Calu3 (cell line): Measurements from ENCODE around the gene CTTNBP2NL. TPM values are rescaled to one million over a fixed set of nuclear protein-coding genes. Genes with fewer than 3 reads are reported as not detected.
"Not testable (repeated sequence)": the region's sequence is repeated elsewhere in the genome, so short reads cannot be mapped to it uniquely, and the experiment has no call there.

ENCODE experiments used
- BruUV-seq: library from RNA; stranded (reverse); fragments of 400-500 nt; replicated peaks from 2 replicates; lab custom pipeline; 2021; lab: Mats Ljungman, UMichigan
- CTCF ChIA-PET: fragments of 300-600 bp; sonication (Branson Sonifier 250); formaldehyde crosslinking; loops from one replicate; lab custom pipeline; 2022; ENCODE audit warnings: antibody characterized with exemption; lab: Charles Lee
- DNase-seq: peaks from one replicate; pipeline ENCODE4 v3.0.0; 2022
- H3K27ac Mint-ChIP-seq: one replicate; pipeline ENCODE4 v1.8.0; 2022; ENCODE audit warnings: mixed read lengths; ENCODE audit not compliant: unreplicated experiment
- H3K27me3 Mint-ChIP-seq: one replicate; pipeline ENCODE4 v1.8.0; 2022; ENCODE audit warnings: mixed read lengths; ENCODE audit not compliant: unreplicated experiment
- H3K36me3 Mint-ChIP-seq: one replicate; pipeline ENCODE4 v1.8.0; 2022; ENCODE audit warnings: mild to moderate bottlenecking, moderate library complexity, mixed read lengths; ENCODE audit not compliant: insufficient read depth, unreplicated experiment
- H3K4me1 Mint-ChIP-seq: one replicate; pipeline ENCODE4 v1.8.0; 2022; ENCODE audit warnings: mild to moderate bottlenecking, low read depth, mixed read lengths; ENCODE audit not compliant: unreplicated experiment
- H3K4me3 Mint-ChIP-seq: one replicate; pipeline ENCODE4 v1.8.0; 2022; ENCODE audit warnings: mild to moderate bottlenecking, low read depth, moderate library complexity, mixed read lengths; ENCODE audit not compliant: unreplicated experiment
- H3K9me3 Mint-ChIP-seq: one replicate; pipeline ENCODE4 v1.8.0; 2022; ENCODE audit warnings: low read depth, mixed read lengths; ENCODE audit not compliant: unreplicated experiment
- intact Hi-C: fragments of 100-400 bp; cut with micrococcal nuclease; formaldehyde crosslinking; loops from one replicate; pipeline ENCODE4 v1.10.0; 2022; ENCODE audit not compliant: unreplicated experiment
- total RNA-seq: library from RNA; stranded (reverse); gene quantifications from 2 replicates; pipeline ENCODE4 v1.2.3, GENCODE V29; 2022
- TF ChIP-seq, protein P1 (sequence below): fragments of 200-600 bp; IDR thresholded peaks from one replicate; pipeline ENCODE4 v1.8.0; 2022; ENCODE audit warnings: antibody characterized with exemption; ENCODE audit not compliant: unreplicated experiment

Gene CTTNBP2NL
- total RNA-seq, 1 experiment from 2014 or later = 48.9 TPM

DNA sequence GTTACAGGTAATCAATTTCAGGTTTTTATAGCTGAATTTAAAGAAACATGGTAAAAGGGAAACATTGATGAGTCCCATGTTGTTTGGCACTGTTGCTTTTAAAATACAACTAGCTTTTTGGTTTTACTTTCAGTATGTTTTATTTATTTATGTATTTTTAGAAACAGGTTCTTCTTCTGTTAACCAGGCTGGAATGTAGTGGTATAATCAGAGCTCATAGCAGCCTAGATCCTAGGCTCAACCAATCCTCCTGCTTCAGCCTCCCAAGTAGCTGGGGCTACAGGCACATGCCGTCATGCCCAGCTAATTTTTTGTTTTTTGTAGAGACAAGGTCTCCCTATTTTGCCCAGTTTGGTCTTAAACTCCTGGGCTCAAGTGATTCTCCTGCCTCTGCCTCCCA lies 50.4 kb downstream of the CTTNBP2NL start:
- H3K4me3 Mint-ChIP-seq = no peak overlapping the region
- no peak for DNase-seq
- no peak overlapping the region for H3K27ac Mint-ChIP-seq
- H3K27me3 Mint-ChIP-seq = no peaks in the 10 kb centered on the region
- no TSS peak for BruUV-seq
- H3K4me1 Mint-ChIP-seq = peaks cover 8% of the 10 kb centered on the region
- CTCF ChIA-PET = interaction anchor here (1.0 kb wide), 1 partner anchor 10 kb away, joined by 3 read pairs; no protein-coding TSS in a partner anchor
- intact Hi-C loops = no loop called here
- H3K36me3 Mint-ChIP-seq = no peaks in the 10 kb centered on the region
- no peaks in the 10 kb centered on the region for H3K9me3 Mint-ChIP-seq
- TF ChIP-seq, protein P1, sequence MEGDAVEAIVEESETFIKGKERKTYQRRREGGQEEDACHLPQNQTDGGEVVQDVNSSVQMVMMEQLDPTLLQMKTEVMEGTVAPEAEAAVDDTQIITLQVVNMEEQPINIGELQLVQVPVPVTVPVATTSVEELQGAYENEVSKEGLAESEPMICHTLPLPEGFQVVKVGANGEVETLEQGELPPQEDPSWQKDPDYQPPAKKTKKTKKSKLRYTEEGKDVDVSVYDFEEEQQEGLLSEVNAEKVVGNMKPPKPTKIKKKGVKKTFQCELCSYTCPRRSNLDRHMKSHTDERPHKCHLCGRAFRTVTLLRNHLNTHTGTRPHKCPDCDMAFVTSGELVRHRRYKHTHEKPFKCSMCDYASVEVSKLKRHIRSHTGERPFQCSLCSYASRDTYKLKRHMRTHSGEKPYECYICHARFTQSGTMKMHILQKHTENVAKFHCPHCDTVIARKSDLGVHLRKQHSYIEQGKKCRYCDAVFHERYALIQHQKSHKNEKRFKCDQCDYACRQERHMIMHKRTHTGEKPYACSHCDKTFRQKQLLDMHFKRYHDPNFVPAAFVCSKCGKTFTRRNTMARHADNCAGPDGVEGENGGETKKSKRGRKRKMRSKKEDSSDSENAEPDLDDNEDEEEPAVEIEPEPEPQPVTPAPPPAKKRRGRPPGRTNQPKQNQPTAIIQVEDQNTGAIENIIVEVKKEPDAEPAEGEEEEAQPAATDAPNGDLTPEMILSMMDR = no peak

DNA sequence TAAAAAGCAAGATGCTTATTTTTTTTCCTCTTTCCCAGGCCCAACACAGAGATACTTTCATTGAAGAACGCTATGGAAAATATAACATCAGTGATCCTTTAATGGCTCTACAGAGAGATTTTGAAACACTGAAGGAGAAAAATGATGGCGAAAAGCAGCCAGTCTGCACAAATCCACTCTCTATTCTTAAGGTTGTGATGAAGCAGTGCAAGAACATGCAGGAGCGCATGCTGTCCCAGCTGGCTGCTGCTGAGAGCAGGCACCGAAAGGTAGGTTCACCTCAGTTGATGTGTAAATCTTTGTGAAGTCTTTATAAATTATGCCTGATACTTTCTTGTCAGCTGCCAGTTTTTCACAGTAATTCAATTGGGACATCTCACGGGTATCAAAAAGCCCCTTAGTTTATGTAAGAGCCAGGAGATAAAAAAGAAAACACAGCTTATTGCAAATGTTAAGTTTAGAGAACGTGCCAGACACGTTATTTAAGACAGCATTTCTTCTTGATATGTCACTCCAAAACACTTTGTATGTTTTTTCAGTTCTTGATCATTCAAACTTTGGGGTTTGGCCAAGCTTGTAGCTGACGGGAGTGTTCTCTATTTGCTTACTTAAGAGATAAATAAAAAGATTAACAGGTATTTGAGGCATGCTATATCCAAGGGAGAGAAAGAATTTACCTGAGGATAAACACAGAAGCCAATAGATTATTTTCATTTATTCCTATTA lies 53.1 kb downstream of the CTTNBP2NL start:
- peaks cover 9% of the 10 kb centered on the region for H3K4me1 Mint-ChIP-seq
- H3K9me3 Mint-ChIP-seq = no peaks in the 10 kb centered on the region
- intact Hi-C loops = no loop called here
- TF ChIP-seq, protein P1 = no peak
- no peak overlapping the region for H3K27ac Mint-ChIP-seq
- BruUV-seq = no TSS peak
- H3K36me3 Mint-ChIP-seq = no peaks in the 10 kb centered on the region
- CTCF ChIA-PET = no interaction called here
- no peak overlapping the region for H3K4me3 Mint-ChIP-seq
- no peak for DNase-seq
- no peaks in the 10 kb centered on the region for H3K27me3 Mint-ChIP-seq

- no peak overlapping the region for H3K4me3 Mint-ChIP-seq
- no peaks in the 10 kb centered on the region for H3K36me3 Mint-ChIP-seq
- no peak overlapping the region for H3K27ac Mint-ChIP-seq
- no TSS peak for BruUV-seq
- no peaks in the 10 kb centered on the region for H3K9me3 Mint-ChIP-seq
- CTCF ChIA-PET = no interaction called here
- no peaks in the 10 kb centered on the region for H3K27me3 Mint-ChIP-seq
- TF ChIP-seq, protein P1 = no peak
- intact Hi-C loops = no loop called here
- no peak for DNase-seq
- peaks cover 9% of the 10 kb centered on the region for H3K4me1 Mint-ChIP-seq
Observed at GRCh38 chr1:112449630-112449983, 53.6 kb downstream of the CTTNBP2NL start.

DNA sequence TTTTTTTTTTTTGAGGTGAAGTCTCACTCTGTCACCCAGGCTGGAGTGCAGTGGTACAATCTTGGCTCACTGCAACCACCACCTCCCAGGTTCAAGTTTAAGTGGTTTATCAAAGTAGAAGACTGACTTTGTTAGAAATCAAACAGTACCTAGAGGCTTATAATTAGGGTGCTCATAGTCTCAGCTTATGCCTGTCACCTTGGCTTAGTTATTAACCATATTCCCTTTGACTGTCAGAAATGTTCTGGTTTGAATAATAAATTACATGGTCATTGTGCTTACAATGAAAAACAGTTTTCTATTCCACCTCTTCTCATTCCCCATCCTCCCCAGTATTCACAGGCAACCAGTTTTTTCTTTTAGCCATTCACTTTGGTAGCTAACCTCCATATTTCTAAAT lies 54.8 kb downstream of the CTTNBP2NL start:
- TF ChIP-seq, protein P1 = no peak
- H3K27me3 Mint-ChIP-seq = no peaks in the 10 kb centered on the region
- BruUV-seq = no TSS peak
- H3K36me3 Mint-ChIP-seq = peaks cover 8% of the 10 kb centered on the region
- intact Hi-C loops = no loop called here
- H3K4me3 Mint-ChIP-seq = no peak overlapping the region
- no peaks in the 10 kb centered on the region for H3K9me3 Mint-ChIP-seq
- H3K27ac Mint-ChIP-seq = no peak overlapping the region
- no peak for DNase-seq
- H3K4me1 Mint-ChIP-seq = peaks cover 9% of the 10 kb centered on the region
- CTCF ChIA-PET = interaction anchor here (0.7 kb wide), 1 partner anchor 16 kb away, joined by 4 read pairs; no protein-coding TSS in a partner anchor

DNA sequence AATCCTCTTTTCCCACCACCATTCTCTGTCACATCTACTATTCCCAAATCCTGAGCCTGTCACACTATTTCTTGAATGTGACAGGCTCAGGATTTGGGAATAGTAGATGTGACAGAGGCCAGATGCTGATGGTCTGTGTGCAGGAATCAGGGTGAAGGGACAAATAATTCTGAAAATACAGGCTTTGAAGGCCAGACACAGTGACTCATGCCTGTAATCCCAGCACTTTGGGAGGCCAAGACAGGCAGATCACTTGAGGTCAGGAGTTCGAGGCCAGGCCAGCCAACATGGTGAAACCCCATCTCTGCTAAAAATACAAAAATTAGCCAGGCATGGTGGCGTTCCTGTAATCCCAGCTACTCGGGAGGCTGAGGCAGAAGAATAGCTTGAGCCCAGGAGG lies 55.3 kb downstream of the CTTNBP2NL start:
- intact Hi-C loops, CTCF ChIA-PET, H3K27me3 Mint-ChIP-seq, H3K4me3 Mint-ChIP-seq, DNase-seq, H3K4me1 Mint-ChIP-seq, BruUV-seq, H3K9me3 Mint-ChIP-seq, H3K27ac Mint-ChIP-seq: not testable (repeated sequence)
- peaks cover 12% of the 10 kb centered on the region for H3K36me3 Mint-ChIP-seq
